Activated CD8-positive, alpha-beta memory T cell treated with anti-CD3 and anti-CD28 coated beads, Interleukin-2, amount 50 U/mL, for 1 hour (primary cell): ENCODE data around the gene POC5.
"Not testable (repeated sequence)": the region's sequence is repeated elsewhere in the genome, so short reads cannot be mapped to it uniquely, and the experiment has no call there.

Experiments used
- DNase-seq: peaks from one replicate; pipeline ENCODE4 v3.0.0-alpha.2; 2020; ENCODE audit errors: extremely low read depth

Gene POC5

DNA sequence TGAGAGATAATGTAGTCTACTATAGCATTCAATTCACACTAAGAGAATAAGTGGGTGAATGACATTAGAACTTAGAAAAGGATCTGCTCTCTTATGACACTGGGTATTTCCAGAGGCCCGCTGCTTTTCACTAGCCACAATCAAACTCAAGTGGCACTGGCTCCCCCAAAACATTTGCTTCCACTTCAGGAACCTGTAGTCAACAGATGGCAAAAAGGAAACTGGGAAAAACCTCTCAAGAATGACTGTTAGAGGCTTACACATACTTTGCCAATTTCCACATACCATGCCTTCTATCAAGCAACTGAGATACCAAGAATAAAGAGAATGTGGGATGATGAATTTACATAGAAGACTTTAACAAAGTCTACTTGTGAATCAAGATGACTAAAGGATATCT is 11.2 kb downstream of the POC5 start:
- no peak for DNase-seq

DNA sequence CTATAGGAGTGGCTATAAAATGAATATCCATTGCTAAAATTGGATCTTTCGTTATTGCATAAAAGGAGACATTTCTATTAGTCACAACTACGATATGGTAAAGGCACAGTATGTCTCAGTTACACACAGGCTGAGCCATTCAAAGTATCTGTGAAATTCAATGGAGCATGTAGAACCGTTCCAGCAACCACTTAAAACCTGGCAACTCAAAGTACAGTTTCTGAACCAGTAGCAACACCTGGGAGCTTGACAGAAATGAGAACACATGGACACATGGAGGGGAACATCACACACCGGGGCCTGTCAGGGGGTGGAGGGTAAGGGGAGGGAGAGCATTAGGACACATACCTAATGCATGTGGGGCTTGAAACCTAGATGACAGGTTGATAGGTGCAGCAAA is 15.4 kb downstream of the POC5 start:
- no peak for DNase-seq

DNA sequence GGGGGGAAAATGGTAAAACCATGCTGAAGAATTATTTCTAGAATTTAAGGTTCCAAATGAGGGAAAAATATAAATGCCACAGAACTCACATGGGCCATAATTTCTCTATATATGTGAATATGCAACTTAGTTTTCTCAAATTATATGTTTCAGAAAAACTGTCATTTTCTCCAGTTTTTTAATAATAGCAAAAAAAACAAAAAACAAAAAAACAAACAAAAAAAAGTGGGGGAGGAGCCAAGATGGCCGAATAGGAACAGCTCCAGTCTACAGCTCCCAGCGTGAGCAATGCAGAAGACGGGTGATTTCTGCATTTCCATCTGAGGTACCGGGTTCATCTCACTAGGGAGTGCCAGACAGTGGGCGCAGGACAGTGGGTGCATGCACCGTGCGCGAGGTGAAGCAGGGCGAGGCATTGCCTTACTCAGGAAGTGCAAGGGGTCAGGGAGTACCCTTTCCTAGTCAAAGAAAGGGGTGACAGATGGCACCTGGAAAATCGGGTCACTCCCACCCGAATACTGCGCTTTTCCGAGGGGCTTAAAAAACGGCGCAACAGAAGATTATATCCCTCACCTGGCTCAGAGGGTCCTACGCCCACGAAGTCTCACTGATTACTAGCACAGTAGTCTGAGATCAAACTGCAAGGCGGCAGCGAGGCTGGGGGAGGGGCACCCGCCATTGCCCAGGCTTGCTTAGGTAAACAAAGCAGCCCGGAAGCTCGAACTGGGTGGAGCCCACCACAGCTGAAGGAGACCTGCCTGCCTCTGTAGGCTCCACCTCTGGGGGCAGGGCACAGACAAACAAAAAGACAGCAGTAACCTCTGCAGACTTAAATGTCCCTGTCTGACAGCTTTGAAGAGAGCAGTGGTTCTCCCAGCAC is 21.5 kb downstream of the POC5 start:
- DNase-seq = not testable (repeated sequence)

DNA sequence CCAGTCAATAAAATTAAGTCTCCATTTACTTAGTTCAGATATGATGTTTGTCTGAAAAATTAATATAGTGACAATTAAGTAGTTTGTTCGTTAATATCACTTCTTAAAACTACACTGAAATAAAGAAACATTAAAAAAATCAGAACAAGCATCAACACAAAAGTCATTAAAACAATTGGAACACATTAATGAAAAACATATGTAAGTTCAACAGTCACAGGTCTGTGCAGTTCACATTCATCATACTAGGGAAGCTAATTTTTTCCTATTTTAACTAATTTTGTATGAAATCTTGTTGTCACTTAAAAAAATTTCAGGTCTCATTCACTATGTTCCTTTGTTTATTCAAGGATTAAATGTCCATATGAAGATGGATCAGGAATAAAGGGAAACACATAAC is 22.5 kb downstream of the POC5 start:
- DNase-seq = no peak

- no peak for DNase-seq
Measured at GRCh38 chr5:75690669-75691068, 26.6 kb downstream of the POC5 start.

DNA sequence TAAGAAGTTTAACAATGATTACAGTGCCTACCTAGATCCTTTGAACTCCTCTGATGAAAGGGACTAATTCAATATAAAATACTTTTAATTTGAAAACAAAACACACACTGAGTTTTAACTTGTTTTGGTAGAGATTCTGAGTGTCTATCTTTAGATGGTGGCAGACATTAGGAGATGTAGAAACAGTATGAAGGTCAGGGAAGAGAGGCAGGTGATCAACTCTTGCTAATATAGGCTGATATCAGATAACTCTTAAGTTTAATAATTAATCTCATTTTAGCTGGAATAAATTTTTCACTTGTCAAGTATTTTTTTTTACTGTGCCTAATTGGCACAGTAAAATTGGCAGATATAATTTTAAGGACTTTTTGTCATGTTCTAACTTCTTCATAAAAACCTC is 30.8 kb downstream of the POC5 start:
- no peak for DNase-seq

- no peak for DNase-seq
Measured at GRCh38 chr5:75685141-75685540, 32.1 kb downstream of the POC5 start.

- DNase-seq = no peak
Measured at GRCh38 chr5:75681125-75681830, 36.0 kb downstream of the POC5 start.

- no peak for DNase-seq
Measured at GRCh38 chr5:75678155-75678554, 39.1 kb downstream of the POC5 start.

- no peak for DNase-seq
Measured at GRCh38 chr5:75677607-75678006, 39.6 kb downstream of the POC5 start.

DNA sequence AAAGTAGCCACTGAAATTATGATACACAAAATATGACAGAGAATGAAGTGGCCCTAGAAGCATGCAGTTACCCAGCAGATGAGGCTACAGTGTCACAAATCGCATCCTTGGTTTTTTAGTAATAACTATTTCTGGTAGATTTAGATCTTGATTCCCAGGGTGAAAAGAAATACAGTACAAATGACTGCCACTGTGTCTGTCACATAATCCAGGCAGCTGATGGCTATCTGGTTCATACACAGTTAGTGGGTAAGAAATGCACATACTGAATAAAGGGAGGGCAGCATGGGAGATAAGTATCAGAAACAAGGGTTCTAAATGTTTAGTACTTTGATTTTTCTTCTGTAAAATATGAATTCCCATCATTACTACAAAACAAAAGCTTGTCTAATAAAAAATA is 41.5 kb downstream of the POC5 start:
- no peak for DNase-seq

DNA sequence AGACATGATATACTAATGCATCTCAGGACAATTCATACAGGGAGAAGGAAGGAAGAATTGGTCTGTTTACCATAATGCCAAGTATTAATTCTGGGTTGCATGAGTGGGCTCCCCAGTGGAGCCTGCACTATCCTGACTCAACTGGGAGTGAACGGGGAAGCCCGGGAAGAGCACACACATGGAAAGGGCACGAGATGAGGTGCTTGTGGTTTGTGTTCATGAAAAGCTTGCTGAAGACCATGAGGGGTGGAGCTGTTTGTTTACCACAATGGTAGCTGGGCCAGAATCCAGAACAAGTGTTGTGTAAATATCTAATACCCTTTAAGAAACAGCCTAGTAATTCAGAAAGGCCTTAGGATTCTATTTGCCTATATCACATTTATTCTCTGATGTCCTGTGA is 44.6 kb downstream of the POC5 start:
- no peak for DNase-seq

- no peak for DNase-seq
Measured at GRCh38 chr5:75671506-75671905, 45.7 kb downstream of the POC5 start.

DNA sequence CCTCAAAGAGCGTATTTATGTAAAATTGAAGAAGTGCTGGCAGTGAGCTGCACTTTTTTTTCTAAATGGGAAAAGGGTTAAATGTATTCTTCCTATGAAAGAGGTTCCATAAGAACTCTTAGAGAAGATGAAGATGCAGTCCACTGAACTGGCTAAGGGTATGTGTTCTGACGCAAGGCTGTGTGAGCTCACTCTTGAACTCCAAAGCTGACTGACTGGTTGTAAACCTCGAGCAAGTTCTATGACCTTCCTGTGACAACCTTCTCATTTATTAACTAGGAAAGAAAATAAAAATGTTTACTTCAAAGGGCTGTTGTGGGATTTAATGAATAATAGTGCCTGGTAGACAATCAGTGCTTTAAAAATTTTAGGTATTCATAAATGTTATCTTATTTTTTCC is 46.7 kb downstream of the POC5 start:
- DNase-seq = no peak

DNA sequence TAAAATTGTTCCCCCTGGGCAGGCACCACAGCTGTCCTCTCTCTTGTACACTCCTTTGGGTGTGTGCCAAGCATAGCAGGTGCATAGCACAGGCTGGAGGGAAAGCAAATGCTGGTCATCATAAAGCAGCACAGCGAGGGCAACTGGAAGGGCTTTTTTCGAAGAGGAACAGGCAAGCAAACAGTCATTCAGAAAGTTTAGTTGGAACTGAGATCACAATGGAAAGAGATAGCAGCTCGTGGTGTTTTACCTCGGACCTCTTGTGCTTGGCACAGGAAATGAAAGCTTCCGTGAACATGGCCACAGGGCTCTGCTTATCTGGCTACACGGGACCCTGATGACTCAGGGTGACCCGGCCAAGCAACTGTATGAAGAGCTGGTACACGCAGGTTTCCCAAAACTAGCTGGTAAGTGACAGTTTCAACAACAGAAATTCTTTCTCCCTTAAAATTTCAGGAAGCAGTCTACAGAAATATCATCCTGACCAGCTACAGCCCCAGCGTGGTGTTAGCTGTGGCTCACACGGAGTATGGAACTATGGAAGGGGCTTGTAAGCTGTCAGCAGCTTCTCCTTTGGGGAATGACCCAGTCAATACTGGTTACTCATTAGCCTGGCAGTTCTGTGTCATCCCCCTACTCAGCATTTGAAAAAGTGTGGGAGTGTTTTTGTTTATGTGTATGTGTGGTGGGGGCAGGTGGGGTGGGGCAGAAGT is 48.1 kb downstream of the POC5 start:
- DNase-seq = no peak

DNA sequence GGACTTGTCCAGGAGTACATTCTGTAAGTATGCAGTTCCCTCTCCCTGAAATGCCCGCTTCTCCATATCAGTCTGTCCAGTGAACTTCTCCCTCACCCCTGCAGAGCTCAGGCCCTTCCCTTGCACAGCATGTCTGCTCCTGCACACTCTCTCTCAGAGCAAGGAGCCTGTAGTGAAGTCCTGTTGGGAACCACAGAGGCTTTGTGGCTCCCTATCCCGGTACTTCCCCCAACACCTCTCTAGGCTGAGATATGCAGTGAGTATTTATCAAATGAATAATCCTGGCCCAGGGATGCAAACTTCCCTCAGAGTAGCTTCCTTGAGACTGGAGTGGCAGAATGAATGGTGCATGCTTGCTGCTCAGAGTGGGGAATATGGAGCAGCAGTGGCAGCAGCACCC is 48.8 kb downstream of the POC5 start:
- DNase-seq = no peak

GRCh38 chr5:75667586-75667985 is 49.7 kb downstream of the POC5 start:
- DNase-seq = no peak

GRCh38 chr5:75666801-75667200 is 50.4 kb downstream of the POC5 start:
- no peak for DNase-seq

DNA sequence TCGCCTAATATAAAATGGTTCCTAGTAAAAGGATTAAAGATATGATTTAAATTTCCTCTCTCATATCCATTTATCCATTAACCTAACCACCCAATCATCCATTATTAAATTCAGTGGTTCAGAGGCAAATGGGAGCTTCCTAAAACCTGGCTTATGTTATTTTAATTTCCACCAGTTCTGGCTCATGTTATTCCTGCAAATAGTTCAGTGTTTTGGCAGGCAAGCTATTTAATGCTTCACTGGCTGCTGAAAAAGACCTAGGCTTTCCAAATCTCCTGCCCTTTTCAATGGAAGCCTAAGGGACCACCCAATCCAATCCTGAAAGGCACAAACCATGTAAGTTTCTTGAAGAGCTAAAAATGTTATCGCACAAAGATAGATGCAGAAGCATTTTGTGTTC is 52.3 kb downstream of the POC5 start:
- DNase-seq = no peak

GRCh38 chr5:75663579-75664284 is 53.5 kb downstream of the POC5 start:
- no peak for DNase-seq

- no peak for DNase-seq
Measured at GRCh38 chr5:75662061-75662460, 55.2 kb downstream of the POC5 start.
